ENCODE results near the gene PPAT. TPM values are rescaled to one million over a fixed set of nuclear protein-coding genes. Genes with fewer than 3 reads are reported as not detected.

The PPAT gene
- total RNA-seq, 4 donors from 2014 or later: 4.5 to 11.4 (median 9.3) TPM

DNA sequence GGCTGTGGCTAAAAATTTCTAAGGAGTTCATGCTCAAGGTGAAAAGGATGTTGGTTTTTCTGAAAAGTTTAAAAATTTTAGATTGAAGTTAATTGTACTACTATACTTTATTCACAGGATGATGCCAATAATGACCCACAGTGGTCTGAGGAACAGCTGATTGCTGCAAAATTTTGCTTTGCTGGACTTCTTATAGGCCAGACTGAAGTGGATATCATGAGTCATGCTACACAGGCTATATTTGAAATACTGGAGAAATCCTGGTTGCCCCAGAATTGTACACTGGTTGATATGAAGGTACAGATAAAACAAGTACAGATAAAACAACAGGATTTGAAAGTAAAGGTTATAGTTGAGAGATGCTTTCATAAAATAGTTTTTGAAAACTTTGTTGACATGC lies 12.9 kb upstream of the PPAT start:
- Histone ChIP-seq H3K27ac (no peak overlapping the region), H3K9me3 (no peaks in the 10 kb centered on the region), H3K36me3 (peaks cover 0 to 96% (median 21%) of the 10 kb centered on the region in 3 donors), H3K4me3 (no peak overlapping the region), H3K27me3 (no peaks in the 10 kb centered on the region), H3K4me1 (no peaks in the 10 kb centered on the region)
- DNase-seq: no peak
- no peak for TF ChIP-seq POLR2A (IDR thresholded peaks at IDR 0.05)
- TF ChIP-seq, protein P1, sequence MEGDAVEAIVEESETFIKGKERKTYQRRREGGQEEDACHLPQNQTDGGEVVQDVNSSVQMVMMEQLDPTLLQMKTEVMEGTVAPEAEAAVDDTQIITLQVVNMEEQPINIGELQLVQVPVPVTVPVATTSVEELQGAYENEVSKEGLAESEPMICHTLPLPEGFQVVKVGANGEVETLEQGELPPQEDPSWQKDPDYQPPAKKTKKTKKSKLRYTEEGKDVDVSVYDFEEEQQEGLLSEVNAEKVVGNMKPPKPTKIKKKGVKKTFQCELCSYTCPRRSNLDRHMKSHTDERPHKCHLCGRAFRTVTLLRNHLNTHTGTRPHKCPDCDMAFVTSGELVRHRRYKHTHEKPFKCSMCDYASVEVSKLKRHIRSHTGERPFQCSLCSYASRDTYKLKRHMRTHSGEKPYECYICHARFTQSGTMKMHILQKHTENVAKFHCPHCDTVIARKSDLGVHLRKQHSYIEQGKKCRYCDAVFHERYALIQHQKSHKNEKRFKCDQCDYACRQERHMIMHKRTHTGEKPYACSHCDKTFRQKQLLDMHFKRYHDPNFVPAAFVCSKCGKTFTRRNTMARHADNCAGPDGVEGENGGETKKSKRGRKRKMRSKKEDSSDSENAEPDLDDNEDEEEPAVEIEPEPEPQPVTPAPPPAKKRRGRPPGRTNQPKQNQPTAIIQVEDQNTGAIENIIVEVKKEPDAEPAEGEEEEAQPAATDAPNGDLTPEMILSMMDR (IDR thresholded peaks at IDR 0.05): no peak
- intact Hi-C loops (cut with DNase I): no loop called here

DNA sequence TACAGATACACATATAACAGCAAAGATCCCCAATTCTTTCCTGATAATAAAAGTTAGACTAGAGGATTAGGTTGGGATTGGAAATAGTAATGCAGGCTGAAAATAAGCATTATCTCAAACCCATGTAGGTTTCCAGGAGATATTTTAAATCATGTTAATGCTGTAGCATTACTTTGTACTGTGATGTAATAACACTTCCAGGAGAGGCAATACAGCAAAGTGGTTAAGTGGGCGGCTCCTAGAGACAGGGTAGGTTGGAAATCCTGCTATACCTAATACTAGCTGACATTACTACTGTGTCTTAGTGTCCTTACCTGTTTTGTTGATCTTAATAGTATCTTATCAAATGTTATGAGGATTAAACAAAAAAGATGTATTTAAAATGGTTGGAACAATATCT lies 10.3 kb upstream of the PPAT start:
- intact Hi-C loops (cut with DNase I): no loop called here

DNA sequence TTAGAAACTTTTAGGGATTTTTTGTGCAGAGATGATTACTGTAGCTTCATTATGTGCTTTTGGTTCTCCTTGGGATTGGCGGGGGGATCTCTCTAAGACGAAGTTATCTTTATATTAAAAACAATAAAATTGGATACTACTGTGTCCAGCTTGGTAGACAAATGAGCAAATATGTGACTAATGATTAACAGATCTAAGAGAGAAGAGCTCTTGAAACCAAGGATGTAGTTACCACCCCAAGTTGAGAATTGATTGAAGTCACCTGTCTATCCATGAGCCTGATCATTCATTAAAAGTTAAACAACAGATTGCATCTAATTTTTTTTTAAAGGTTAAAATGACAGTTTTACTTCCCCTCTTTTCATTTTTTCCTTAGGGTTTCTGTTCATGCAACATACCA lies 9.3 kb upstream of the PPAT start:
- H3K36me3 ChIP-seq: peaks cover 0 to 77% (median 8%) of the 10 kb centered on the region in 3 donors

More for the DNA sequence above, 10.3 kb upstream of the PPAT start:
- no peaks in the 10 kb centered on the region for H3K9me3 ChIP-seq
- no peak overlapping the region for H3K4me3 ChIP-seq
- DNase-seq: no peak
- 88 to 95% methylated on average over 1 of the region's 1 CpG for WGBS, 2 donors
- H3K27ac ChIP-seq: no peak overlapping the region
- TF ChIP-seq POLR2A (IDR thresholded peaks at IDR 0.05): no peak
- TF ChIP-seq, protein P1 (IDR thresholded peaks at IDR 0.05): no peak
- peaks cover 0 to 86% (median 16%) of the 10 kb centered on the region in 3 donors for H3K36me3 ChIP-seq
- H3K4me1 ChIP-seq: no peaks in the 10 kb centered on the region
- no peaks in the 10 kb centered on the region for H3K27me3 ChIP-seq

DNA sequence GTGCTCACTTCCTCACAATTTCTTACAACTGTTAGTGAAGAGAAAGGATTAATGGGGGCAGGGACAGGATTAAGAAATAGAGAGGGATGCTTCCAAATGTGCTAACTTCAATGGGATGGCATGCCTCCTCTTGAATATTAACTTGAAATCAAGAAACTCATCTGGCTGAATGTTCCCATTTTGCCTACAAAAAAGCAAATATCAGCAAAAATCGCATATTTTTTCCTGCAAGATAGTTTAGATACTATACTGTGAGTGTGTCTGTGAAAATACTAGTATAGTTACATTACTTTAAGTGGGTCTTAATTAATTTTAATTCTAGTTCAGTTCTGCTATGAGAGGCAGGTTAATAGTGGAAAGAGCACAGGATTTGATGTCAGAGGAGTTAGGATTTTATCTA lies 5.6 kb upstream of the PPAT start:
- Histone ChIP-seq H3K9me3 (no peaks in the 10 kb centered on the region), H3K4me1 (peaks cover 0 to 16% (median 0%) of the 10 kb centered on the region in 3 donors), H3K4me3 (no peak overlapping the region), H3K27ac (no peak overlapping the region), H3K27me3 (no peaks in the 10 kb centered on the region), H3K36me3 (peaks cover 0 to 41% (median 0%) of the 10 kb centered on the region in 3 donors)
- 81 to 100% methylated on average over 1 of the region's 1 CpG for WGBS, 2 donors
- no peak for DNase-seq
- TF ChIP-seq, protein P1 (IDR thresholded peaks at IDR 0.05): no peak
- TF ChIP-seq POLR2A (IDR thresholded peaks at IDR 0.05): no peak
- intact Hi-C loops (cut with DNase I): no loop called here

More for the DNA sequence above, 9.3 kb upstream of the PPAT start:
- Histone ChIP-seq H3K9me3 (no peaks in the 10 kb centered on the region), H3K27me3 (no peaks in the 10 kb centered on the region), H3K27ac (no peak overlapping the region), H3K4me1 (no peaks in the 10 kb centered on the region), H3K4me3 (no peak overlapping the region)
- TF ChIP-seq, protein P1 (IDR thresholded peaks at IDR 0.05): no peak
- no peak for TF ChIP-seq POLR2A (IDR thresholded peaks at IDR 0.05)
- WGBS, 2 donors: 94 to 100% methylated on average over 2 of the region's 2 CpGs
- DNase-seq: no peak
- intact Hi-C loops (cut with DNase I): no loop called here

DNA sequence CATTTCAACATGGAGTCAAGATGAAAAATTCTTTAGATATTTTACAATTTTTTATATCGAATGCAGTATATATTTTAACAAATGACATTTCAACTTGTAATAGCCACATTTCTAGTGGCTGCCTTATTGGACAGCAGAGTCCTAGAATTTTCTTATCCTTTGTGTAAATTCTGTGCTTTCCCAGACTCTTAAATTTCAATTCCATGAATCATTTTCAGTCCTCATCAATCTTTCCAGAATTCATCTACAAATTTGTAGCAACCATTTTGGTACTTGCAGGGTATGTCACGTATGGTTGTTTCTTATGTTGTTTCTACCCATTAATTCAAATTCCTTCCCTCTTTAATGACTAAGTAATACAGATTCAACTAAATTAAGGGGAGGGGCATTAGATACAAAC lies 3.4 kb upstream of the PPAT start:
- DNase-seq: no peak
- Histone ChIP-seq H3K27me3 (no peaks in the 10 kb centered on the region), H3K4me3 (no peak overlapping the region), H3K36me3 (peaks cover 0 to 21% (median 0%) of the 10 kb centered on the region in 3 donors), H3K4me1 (peaks cover 0 to 31% (median 0%) of the 10 kb centered on the region in 3 donors), H3K9me3 (no peaks in the 10 kb centered on the region), H3K27ac (no peak overlapping the region)
- WGBS, 2 donors: 79 to 92% methylated on average over 2 of the region's 2 CpGs
- intact Hi-C loops (cut with DNase I): no loop called here
- TF ChIP-seq, protein P1 (IDR thresholded peaks at IDR 0.05): no peak
- TF ChIP-seq POLR2A (IDR thresholded peaks at IDR 0.05): no peak

Data from esophagus squamous epithelium (tissue), 5 donors.